ENCODE results near the gene MIB1.
A peak's percentile ranks its signal among the peaks of the same experiment; 100 is the strongest.

MIB1 gene

DNA sequence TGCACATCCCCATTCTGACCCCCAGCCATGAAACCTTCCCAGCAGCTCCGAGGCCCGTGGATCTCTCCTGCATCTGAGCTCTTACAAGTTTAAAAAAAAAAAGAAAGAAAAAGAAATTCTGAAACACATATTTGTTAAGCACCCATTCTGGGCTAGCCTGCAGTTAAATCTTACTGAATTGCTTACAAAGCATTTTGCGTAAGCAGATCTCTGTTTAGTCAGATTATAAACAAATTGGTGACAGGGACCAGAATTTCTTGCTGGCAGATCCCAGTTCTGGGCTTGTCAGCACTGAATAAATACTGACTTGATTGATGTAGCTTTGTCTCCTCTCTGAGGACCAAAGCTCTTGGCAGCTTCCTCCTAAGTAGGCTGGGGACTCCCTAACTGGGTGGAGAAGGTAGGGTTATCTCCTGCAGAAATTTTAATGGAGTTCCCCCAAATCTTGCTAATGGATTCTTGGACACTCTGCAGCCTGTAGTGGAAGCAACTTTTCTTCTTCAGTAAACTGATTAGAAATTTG lies 160.9 kb downstream of the MIB1 start:
- Histone ChIP-seq H3K9ac (ENCODE audit: low read length) (no peak overlapping the region), H3K36me3 (ENCODE audit: control insufficient read depth, insufficient read depth, low read length, severe bottlenecking) (no peaks in the 10 kb centered on the region), H3K4me1 (ENCODE audit: control insufficient read depth, insufficient read depth, low read length) (peaks cover 23% of the 10 kb centered on the region), H3K9me3 (ENCODE audit: control insufficient read depth, low read length) (no peaks in the 10 kb centered on the region), H3K4me3 (ENCODE audit: low read length) (peak overlapping the region; percentile 62), H3K27me3 (replicated peaks; ENCODE audit: control insufficient read depth, insufficient read depth, low read length) (no peaks in the 10 kb centered on the region)
- DNase-seq (ENCODE audit: low read depth), result no peak

DNA sequence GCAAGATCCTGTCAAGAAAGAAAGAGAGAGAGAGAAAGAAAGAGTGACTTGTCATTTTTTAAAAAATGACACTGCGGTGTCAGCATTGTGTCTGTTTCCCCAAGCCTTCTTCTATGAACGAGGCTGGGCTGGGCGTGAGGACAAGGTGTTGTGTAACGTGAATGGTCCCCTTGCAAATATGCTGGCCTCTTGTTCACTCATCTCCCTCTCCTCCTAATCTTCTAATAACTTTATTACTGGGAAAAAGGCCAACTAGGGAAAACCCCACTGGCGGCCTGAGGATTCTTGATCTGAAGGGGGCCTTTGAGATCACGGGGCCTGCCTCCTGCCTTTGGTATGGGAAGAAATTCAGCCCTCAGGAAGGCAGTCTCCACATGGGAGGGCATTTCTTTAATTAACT lies 163.1 kb downstream of the MIB1 start:
- no peak overlapping the region for H3K4me3 ChIP-seq (ENCODE audit: low read length)
- peaks cover 7% of the 10 kb centered on the region for H3K27me3 ChIP-seq (replicated peaks; ENCODE audit: control insufficient read depth, insufficient read depth, low read length)
- peaks cover 23% of the 10 kb centered on the region for H3K4me1 ChIP-seq (ENCODE audit: control insufficient read depth, insufficient read depth, low read length)
- no peaks in the 10 kb centered on the region for H3K9me3 ChIP-seq (ENCODE audit: control insufficient read depth, low read length)
- H3K36me3 ChIP-seq (ENCODE audit: control insufficient read depth, insufficient read depth, low read length, severe bottlenecking), result no peaks in the 10 kb centered on the region
- H3K9ac ChIP-seq (ENCODE audit: low read length), result no peak overlapping the region
- no peak for DNase-seq (ENCODE audit: low read depth)

DNA sequence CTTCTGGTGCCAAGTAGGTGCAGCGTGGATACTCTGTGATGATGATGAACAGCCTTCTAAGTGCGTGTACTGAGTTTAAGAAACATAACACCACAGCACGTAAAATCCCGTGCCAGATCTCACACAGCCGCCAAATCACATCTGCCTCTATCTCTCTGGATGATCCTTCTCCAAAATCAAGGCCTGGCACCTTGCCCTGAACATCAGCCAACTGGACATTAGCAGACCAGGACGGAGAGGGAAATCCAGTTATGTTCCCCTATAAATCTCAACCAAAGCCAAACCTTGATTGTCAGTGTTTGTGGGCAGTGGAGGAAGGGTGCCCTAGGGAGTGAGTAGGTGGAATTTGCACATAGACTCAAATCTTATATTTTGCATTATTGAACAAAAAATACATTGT lies 164.3 kb downstream of the MIB1 start:
- Histone ChIP-seq H3K4me1 (ENCODE audit: control insufficient read depth, insufficient read depth, low read length) (peaks cover 23% of the 10 kb centered on the region), H3K36me3 (ENCODE audit: control insufficient read depth, insufficient read depth, low read length, severe bottlenecking) (no peaks in the 10 kb centered on the region), H3K27me3 (replicated peaks; ENCODE audit: control insufficient read depth, insufficient read depth, low read length) (peaks cover 7% of the 10 kb centered on the region), H3K4me3 (ENCODE audit: low read length) (no peak overlapping the region), H3K9me3 (ENCODE audit: control insufficient read depth, low read length) (no peaks in the 10 kb centered on the region), H3K9ac (ENCODE audit: low read length) (no peak overlapping the region)
- DNase-seq (ENCODE audit: low read depth), result no peak

DNA sequence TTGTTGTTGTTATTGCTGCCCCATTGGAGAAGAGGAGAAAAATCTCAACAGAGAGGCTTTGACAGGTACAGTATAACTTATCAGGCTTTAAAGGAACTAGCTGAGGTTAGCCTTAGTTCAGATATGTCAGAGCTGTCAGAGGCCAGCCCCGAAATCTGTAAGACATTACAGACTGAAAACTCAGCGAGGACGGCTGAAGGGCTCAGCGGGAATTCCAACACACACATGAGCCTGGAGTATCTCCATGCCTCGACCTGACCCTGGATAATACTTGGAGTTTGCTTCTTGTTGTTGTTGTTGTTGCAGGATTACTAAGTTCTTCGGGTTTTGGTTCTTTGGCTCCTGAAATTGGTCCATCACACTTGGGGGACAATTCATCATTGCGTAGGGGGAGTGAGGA lies 166.9 kb downstream of the MIB1 start:
- peaks cover 13% of the 10 kb centered on the region for H3K4me1 ChIP-seq (ENCODE audit: control insufficient read depth, insufficient read depth, low read length)
- no peak overlapping the region for H3K9ac ChIP-seq (ENCODE audit: low read length)
- no peak overlapping the region for H3K4me3 ChIP-seq (ENCODE audit: low read length)
- no peak for DNase-seq (ENCODE audit: low read depth)
- peaks cover 22% of the 10 kb centered on the region for H3K27me3 ChIP-seq (replicated peaks; ENCODE audit: control insufficient read depth, insufficient read depth, low read length)
- no peaks in the 10 kb centered on the region for H3K9me3 ChIP-seq (ENCODE audit: control insufficient read depth, low read length)
- no peaks in the 10 kb centered on the region for H3K36me3 ChIP-seq (ENCODE audit: control insufficient read depth, insufficient read depth, low read length, severe bottlenecking)

DNA sequence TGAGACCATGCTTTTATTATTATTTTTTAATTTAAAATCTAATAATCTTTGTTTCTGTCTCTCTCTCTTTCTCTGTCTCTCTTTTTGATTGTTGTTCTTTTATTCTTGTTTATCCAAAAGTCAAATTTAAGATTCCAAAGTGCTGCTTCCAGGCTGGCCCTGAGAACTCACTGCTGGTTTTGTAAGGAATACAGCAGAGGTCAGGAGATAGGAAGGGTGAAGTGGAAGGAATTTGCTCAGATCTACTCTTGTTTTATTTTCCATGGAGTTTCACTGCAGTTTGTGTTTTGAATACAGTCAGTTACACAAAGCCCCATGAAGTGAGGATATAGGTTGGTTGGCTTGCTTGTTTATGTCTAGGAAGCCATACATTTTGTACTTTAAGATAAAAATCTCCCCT lies 168.1 kb downstream of the MIB1 start:
- Histone ChIP-seq H3K4me3 (ENCODE audit: low read length) (no peak overlapping the region), H3K27me3 (replicated peaks; ENCODE audit: control insufficient read depth, insufficient read depth, low read length) (peaks cover 32% of the 10 kb centered on the region), H3K4me1 (ENCODE audit: control insufficient read depth, insufficient read depth, low read length) (peaks cover 13% of the 10 kb centered on the region), H3K9me3 (ENCODE audit: control insufficient read depth, low read length) (no peaks in the 10 kb centered on the region), H3K9ac (ENCODE audit: low read length) (no peak overlapping the region), H3K36me3 (ENCODE audit: control insufficient read depth, insufficient read depth, low read length, severe bottlenecking) (no peaks in the 10 kb centered on the region)
- DNase-seq (ENCODE audit: low read depth), result no peak

DNA sequence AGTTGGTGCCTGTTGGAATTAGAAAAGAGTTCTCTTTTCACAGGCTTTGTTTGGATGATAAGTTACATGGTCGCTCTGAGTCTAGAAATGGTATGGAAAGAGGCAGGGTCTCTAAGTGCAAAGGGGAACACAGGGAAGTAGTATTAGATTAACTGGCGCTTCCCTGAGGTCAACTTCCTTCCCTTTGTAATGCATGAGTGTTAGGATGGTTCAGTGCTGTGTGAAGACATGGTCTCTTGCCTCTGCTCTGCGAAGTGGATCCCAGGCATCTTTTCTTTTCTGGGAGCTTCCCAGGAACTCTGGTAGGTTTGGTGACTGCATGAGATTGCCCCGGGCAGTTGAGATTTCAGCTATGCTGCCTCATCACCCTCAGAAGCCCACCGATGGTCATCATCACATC lies 170.3 kb downstream of the MIB1 start:
- Histone ChIP-seq H3K4me3 (ENCODE audit: low read length) (no peak overlapping the region), H3K9ac (ENCODE audit: low read length) (no peak overlapping the region), H3K4me1 (ENCODE audit: control insufficient read depth, insufficient read depth, low read length) (no peaks in the 10 kb centered on the region), H3K36me3 (ENCODE audit: control insufficient read depth, insufficient read depth, low read length, severe bottlenecking) (no peaks in the 10 kb centered on the region), H3K27me3 (replicated peaks; ENCODE audit: control insufficient read depth, insufficient read depth, low read length) (peaks cover 38% of the 10 kb centered on the region), H3K9me3 (ENCODE audit: control insufficient read depth, low read length) (no peaks in the 10 kb centered on the region)
- no peak for DNase-seq (ENCODE audit: low read depth)

DNA sequence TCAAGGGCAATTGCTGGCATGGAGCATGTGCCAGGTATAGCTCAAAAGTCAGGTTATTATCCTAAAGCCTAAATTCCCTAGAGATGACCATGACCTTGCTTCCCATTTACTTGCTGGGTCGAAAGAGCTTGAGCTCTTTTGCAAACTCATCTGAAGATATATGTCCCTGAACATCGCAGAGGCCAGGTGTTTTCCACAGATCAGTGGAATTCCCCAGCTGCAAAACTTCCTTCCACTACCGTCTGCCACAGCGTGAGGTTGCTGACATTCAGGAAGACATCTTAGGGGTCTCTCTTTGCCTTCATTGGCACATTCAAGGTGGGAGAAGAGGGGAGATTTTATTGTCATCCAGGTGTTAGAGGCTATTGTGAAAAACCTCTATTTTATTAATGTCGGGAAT lies 171.0 kb downstream of the MIB1 start:
- DNase-seq (ENCODE audit: low read depth), result no peak
- Histone ChIP-seq H3K27me3 (replicated peaks; ENCODE audit: control insufficient read depth, insufficient read depth, low read length) (peaks cover 38% of the 10 kb centered on the region), H3K9ac (ENCODE audit: low read length) (no peak overlapping the region), H3K4me1 (ENCODE audit: control insufficient read depth, insufficient read depth, low read length) (no peaks in the 10 kb centered on the region), H3K36me3 (ENCODE audit: control insufficient read depth, insufficient read depth, low read length, severe bottlenecking) (no peaks in the 10 kb centered on the region), H3K9me3 (ENCODE audit: control insufficient read depth, low read length) (no peaks in the 10 kb centered on the region), H3K4me3 (ENCODE audit: low read length) (no peak overlapping the region)

DNA sequence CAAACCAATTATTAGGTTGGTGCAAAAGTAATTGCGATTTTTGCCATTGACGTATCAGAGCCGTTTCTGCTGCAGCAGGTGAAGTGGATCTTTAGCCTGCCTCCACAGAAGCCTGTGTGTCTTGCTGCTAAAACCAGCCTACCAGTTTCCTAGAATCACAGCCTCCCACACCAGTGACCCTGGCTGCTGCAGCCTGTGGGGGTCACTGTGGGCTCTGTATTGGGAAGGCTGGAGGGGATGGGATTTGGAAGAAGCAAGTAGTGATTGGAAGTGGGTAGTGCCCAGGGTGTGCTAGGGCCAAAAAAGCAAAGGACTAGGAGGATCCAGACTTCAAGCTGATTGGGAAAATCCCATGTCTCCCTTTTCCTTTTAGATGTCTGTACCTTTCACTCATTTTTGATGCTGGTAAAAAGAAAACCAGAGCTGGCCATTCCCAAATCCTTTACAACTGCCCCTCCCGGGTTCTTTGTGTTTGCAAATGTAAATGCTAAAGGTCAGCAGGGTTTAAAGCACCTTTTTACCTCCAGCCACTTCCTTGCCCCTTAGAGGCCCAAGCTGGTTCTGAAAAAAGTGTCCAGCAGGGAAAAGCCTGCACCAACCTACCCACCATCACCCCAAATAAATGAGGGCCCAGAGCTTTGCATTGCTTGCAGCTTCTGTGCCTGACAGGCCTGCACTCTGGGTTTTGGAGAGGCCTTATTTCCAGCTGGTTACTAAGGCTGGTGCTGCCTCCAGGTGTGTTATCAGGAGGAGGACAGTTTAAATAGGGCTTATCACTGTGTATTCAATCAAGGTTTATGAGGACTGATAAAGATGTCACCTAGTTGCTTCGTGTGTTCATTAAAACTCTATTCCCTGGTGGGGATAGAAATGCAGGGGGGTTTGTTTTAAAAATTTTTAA lies 172.0 kb downstream of the MIB1 start:
- no peaks in the 10 kb centered on the region for H3K36me3 ChIP-seq (ENCODE audit: control insufficient read depth, insufficient read depth, low read length, severe bottlenecking)
- H3K9me3 ChIP-seq (ENCODE audit: control insufficient read depth, low read length), result no peaks in the 10 kb centered on the region
- no peak overlapping the region for H3K9ac ChIP-seq (ENCODE audit: low read length)
- peaks cover 34% of the 10 kb centered on the region for H3K27me3 ChIP-seq (replicated peaks; ENCODE audit: control insufficient read depth, insufficient read depth, low read length)
- DNase-seq (ENCODE audit: low read depth), result no peak
- H3K4me3 ChIP-seq (ENCODE audit: low read length), result no peak overlapping the region
- no peaks in the 10 kb centered on the region for H3K4me1 ChIP-seq (ENCODE audit: control insufficient read depth, insufficient read depth, low read length)

DNA sequence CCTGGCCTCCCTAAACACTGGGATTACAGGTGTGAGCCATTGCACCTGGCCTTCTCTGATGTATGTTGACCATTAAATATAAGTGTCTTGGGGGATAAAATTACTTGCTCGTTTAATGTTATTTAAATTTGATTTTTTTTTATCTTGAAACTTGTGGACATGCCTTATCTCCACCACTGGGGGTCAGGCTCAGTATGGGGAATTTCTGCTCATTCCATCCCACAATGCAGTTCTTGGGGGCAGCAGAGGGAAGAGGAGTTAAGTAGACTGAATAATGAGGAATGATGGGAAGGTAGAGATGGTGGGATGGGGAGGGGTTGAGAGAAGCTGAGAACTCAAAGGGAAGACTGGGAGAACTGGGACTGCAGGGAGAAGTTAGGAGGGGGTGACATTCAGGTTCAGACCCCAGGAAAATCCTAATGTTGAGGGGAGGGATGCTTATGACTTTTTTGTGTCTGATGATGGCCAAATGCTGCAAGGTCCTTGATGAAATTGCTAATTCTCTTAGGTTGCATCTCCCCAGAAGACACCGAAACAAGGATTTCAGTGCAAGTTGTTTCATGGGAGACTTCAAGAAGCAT lies 174.2 kb downstream of the MIB1 start:
- H3K9ac ChIP-seq (ENCODE audit: low read length), result no peak overlapping the region
- H3K27me3 ChIP-seq (replicated peaks; ENCODE audit: control insufficient read depth, insufficient read depth, low read length), result peaks cover 30% of the 10 kb centered on the region
- no peak overlapping the region for H3K4me3 ChIP-seq (ENCODE audit: low read length)
- no peaks in the 10 kb centered on the region for H3K4me1 ChIP-seq (ENCODE audit: control insufficient read depth, insufficient read depth, low read length)
- peak; percentile 61 for DNase-seq (ENCODE audit: low read depth)
- H3K36me3 ChIP-seq (ENCODE audit: control insufficient read depth, insufficient read depth, low read length, severe bottlenecking), result no peaks in the 10 kb centered on the region
- H3K9me3 ChIP-seq (ENCODE audit: control insufficient read depth, low read length), result peaks cover 11% of the 10 kb centered on the region

DNA sequence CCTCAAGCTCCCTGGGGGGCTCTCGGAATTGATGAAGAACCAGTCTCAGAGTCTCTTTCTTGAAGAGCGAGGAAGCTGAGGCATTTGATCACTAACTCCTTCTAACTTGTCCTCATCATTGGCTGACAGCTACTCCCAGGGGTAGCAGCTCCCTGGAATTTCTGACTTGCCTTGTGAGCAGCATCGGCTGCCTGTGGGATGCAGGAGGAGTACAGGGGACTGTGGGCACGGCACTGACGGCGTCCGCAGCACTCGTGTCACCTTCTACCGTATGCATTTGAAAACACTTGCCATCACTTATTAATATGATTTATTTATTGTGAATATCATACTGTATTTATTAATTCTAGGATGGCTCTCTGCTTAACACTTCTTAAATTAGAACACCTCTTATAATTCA lies 175.0 kb downstream of the MIB1 start:
- Histone ChIP-seq H3K9ac (ENCODE audit: low read length) (no peak overlapping the region), H3K4me3 (ENCODE audit: low read length) (no peak overlapping the region), H3K4me1 (ENCODE audit: control insufficient read depth, insufficient read depth, low read length) (no peaks in the 10 kb centered on the region), H3K9me3 (ENCODE audit: control insufficient read depth, low read length) (peaks cover 11% of the 10 kb centered on the region), H3K27me3 (replicated peaks; ENCODE audit: control insufficient read depth, insufficient read depth, low read length) (peaks cover 28% of the 10 kb centered on the region), H3K36me3 (ENCODE audit: control insufficient read depth, insufficient read depth, low read length, severe bottlenecking) (no peaks in the 10 kb centered on the region)
- DNase-seq (ENCODE audit: low read depth), result no peak

DNA sequence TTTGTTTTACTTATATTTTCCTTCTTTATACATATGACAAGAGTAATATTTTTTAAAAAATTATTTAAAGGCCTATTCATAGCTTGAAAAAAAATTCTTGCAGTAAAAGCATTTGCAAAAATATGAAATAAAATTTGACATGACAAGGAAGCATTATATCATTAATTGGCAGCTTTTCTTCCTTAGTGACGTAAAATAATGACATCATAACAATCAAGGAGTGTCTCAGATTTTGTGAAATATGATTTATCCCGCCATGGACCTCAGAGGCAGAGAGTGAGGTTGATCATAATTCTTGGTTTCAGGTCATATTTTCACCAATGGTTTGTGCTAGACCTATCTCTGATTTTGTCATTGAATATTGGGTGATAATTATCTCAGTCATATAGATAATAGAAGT lies 176.0 kb downstream of the MIB1 start:
- Histone ChIP-seq H3K9me3 (ENCODE audit: control insufficient read depth, low read length) (peaks cover 11% of the 10 kb centered on the region), H3K36me3 (ENCODE audit: control insufficient read depth, insufficient read depth, low read length, severe bottlenecking) (no peaks in the 10 kb centered on the region), H3K4me1 (ENCODE audit: control insufficient read depth, insufficient read depth, low read length) (no peaks in the 10 kb centered on the region), H3K9ac (ENCODE audit: low read length) (no peak overlapping the region), H3K27me3 (replicated peaks; ENCODE audit: control insufficient read depth, insufficient read depth, low read length) (peaks cover 18% of the 10 kb centered on the region), H3K4me3 (ENCODE audit: low read length) (no peak overlapping the region)
- DNase-seq (ENCODE audit: low read depth), result no peak

All from adipocyte (in vitro differentiated cells).